Ovary (tissue), 3 donors: ENCODE results near the gene RBBP8NL.

Experiments
- EP300 ChIP-seq: sonication (generic); formaldehyde crosslinking; IDR thresholded peaks from one replicate; pipeline ENCODE4 v1.6.1; 2017; ENCODE audit warnings: antibody characterized with exemption
- TF ChIP-seq, protein P1 (sequence below), 3 donors: fragments of 450-650 bp in 2 of 3; fragments of 200-600 bp in 1 of 3; IDR thresholded peaks; one replicate each; pipeline versions ENCODE4 v1.5.1 to v1.8.0; 2016 to 2022; ENCODE audit warnings: antibody characterized with exemption in 3 of 3, mild to moderate bottlenecking in 1 of 3
- donor health status: DM: no; HTN: no; CAD: no.

DNA sequence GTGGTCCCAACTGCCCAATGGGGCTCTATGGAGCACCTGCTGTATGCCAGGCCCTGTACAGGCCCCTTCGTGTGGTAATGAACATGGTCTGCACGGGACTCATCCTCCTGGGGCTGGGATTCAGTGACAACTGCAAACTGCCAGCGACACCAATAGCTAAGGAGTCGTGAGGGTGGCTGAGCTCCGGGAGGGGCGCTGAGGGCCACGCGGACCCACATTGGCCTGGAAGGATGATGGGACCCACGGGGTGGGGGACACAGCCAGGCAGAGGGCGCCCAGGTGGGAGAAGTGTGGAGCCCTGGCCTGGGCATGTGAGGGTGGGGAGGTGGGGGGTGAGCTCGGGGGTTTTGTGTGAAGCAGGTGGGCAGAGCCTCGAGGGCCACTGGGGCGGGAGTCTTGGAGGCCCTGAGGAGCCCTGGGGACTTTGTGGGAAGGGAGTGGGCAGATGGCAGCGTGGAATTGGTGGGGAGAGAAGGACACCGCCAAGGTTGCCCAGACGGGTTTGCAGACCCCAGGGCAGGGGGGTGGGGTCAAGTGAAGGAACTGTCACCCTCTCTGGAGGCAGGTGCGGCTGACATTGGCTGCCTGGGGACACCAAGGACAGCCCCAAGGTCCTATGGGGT, 26.0 kb upstream of the RBBP8NL start:
- TF ChIP-seq, protein P1, sequence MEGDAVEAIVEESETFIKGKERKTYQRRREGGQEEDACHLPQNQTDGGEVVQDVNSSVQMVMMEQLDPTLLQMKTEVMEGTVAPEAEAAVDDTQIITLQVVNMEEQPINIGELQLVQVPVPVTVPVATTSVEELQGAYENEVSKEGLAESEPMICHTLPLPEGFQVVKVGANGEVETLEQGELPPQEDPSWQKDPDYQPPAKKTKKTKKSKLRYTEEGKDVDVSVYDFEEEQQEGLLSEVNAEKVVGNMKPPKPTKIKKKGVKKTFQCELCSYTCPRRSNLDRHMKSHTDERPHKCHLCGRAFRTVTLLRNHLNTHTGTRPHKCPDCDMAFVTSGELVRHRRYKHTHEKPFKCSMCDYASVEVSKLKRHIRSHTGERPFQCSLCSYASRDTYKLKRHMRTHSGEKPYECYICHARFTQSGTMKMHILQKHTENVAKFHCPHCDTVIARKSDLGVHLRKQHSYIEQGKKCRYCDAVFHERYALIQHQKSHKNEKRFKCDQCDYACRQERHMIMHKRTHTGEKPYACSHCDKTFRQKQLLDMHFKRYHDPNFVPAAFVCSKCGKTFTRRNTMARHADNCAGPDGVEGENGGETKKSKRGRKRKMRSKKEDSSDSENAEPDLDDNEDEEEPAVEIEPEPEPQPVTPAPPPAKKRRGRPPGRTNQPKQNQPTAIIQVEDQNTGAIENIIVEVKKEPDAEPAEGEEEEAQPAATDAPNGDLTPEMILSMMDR (IDR thresholded peaks at IDR 0.05), result no peak
- TF ChIP-seq EP300, result no peak
